ENCODE data around the gene IMMP2L.
A peak's percentile ranks its signal among the peaks of the same experiment; 100 is the strongest.

IMMP2L gene

DNA sequence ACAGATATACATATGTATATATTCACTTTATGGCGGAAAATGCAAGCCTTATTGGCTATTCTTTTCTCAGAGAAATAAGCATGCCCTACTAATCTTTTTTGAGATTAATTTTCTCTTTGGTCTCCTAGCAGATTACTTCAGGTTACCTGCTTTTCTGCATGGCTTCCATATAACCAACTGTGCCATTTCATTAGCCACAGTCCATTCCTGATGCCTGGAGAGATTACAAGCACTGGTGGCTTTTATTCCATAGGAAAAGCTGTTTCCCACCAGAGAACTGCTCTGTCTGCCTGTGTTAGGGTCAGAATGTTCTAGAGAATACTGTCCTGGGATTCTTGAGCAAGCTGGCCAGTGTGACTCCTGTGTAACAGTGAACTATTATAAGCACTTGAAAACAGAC lies 411.6 kb downstream of the IMMP2L start:
- no peak for DNase-seq (ENCODE audit: low spot score)

- DNase-seq (ENCODE audit: low spot score): no peak
Measured at GRCh38 chr7:111147708-111148533, 414.4 kb downstream of the IMMP2L start.

- no peak for DNase-seq (ENCODE audit: low spot score)
Measured at GRCh38 chr7:111146136-111146535, 416.2 kb downstream of the IMMP2L start.

- DNase-seq (ENCODE audit: low spot score): no peak
Measured at GRCh38 chr7:111145472-111145871, 416.8 kb downstream of the IMMP2L start.

- no peak for DNase-seq (ENCODE audit: low spot score)
Measured at GRCh38 chr7:111140091-111140865, 422.0 kb downstream of the IMMP2L start.

DNA sequence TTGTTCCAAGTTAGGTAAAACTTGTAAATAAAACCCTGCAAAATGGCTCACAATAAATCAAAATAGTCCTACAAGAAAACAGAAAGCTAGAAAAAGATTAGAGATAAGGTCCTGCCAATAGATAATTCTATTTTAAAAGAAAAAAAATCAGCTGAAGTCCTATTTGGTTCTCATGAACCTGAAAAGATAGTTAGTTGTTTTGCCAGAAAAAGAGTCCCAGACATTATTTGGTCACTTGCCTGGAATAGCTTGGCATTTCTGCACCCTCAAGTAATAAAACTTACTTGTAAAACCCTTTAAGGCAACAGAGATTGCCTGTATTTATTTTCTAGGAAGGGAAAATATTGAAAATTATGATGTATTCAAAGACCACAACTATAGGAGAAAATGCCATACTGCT lies 423.7 kb downstream of the IMMP2L start:
- peak; percentile 26 for DNase-seq (ENCODE audit: low spot score)

GRCh38 chr7:111138193-111138569 lies 424.1 kb downstream of the IMMP2L start:
- peak; percentile 48 for DNase-seq (ENCODE audit: low spot score)

DNA sequence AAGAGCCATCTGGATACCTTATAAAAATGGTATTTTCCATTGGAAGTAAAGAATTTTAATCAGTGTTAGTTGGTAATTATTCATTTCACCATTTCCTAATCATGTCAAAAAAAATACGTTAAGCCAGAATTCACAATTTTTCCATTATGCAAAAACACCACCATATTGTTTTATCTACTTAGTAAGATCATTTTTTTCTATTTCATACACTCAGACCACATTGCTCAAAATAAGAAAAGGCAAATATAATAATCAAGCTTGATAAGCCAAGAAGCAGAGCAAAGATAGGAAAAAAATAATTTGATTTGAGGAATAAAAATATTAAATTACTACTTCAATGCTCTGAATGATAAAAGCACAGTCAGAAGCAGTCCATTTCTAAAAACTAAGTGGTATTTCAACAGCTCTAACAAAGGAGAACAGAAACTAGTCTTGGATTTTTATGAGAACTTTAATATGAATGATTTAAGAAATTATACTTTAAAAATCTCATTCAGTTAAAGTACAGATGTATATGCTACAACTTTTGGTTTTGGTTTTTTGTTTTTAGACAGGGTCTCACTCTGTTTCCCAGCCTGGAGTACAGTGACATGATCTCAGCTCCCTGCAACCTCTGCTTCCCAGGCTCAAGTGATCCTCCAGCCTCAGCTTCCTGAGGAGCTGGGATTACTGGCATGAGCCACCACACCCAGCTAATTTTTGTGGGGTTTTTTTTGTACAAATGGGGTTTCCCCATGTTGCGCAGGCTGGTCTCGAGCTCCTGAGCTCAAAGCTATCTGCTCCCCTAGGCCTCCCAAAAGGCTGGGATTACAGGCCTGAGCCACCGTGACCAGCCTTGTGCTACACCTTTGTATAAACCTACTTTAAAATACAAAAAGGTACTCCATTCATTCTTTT lies 424.7 kb downstream of the IMMP2L start:
- peak; percentile 13 for DNase-seq (ENCODE audit: low spot score)

DNA sequence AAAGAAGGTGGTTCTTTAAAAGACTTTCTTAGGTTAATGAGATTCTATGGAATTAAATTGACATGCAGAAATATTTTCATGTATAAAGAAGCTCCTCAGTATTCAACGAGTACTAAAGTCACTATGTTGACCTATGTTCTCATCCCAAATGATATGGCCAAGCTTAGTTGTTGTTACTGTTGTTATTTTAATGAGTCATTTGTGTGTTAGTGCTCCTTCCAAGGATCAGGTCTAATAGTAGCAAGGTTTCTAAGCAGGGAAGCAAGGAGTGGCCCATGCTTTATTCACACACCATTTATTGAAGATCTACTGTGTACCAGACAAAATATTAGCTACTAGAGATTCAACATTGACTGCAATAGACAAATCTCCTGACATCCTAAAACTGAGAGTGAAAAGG lies 429.5 kb downstream of the IMMP2L start:
- no peak for DNase-seq (ENCODE audit: low spot score)

DNA sequence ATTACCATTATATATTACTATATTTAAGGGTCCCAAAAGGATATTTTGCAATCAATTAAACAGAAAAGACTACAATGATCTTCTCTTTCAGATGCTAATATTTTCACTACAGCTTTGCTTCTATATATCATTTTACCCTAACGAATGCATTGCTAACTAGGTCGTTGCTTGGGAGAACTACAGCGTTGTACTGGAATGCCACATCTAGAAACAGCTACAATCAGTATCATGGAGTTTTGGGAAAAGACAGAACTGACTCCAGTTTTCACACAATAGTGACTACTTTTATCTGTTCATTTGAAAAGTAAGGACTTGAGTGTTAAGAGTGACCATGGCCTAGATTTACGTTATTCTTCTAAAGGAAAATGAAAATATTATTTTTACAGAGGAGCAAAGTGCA lies 432.9 kb downstream of the IMMP2L start:
- no peak for DNase-seq (ENCODE audit: low spot score)

- no peak for DNase-seq (ENCODE audit: low spot score)
Measured at GRCh38 chr7:111126987-111127386, 435.3 kb downstream of the IMMP2L start.

DNA sequence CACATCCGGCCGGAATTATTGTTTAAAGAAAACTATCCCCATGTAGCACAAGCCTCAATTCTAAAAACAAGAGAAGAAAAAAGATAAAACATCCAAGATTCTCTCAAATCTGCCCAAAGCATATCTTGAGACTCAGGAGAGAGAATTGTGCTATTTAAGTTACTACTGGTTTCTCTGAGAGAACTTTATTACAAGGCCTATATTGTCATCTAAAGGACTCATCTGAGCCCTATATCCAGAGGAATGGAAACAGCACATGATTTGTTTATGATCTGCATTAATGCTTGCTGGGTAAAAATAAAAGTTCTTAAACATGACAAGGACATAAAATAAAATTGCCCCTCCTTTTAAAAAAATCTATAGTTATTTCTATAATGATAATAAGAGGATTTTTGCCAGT lies 446.3 kb downstream of the IMMP2L start:
- DNase-seq (ENCODE audit: low spot score): no peak

DNA sequence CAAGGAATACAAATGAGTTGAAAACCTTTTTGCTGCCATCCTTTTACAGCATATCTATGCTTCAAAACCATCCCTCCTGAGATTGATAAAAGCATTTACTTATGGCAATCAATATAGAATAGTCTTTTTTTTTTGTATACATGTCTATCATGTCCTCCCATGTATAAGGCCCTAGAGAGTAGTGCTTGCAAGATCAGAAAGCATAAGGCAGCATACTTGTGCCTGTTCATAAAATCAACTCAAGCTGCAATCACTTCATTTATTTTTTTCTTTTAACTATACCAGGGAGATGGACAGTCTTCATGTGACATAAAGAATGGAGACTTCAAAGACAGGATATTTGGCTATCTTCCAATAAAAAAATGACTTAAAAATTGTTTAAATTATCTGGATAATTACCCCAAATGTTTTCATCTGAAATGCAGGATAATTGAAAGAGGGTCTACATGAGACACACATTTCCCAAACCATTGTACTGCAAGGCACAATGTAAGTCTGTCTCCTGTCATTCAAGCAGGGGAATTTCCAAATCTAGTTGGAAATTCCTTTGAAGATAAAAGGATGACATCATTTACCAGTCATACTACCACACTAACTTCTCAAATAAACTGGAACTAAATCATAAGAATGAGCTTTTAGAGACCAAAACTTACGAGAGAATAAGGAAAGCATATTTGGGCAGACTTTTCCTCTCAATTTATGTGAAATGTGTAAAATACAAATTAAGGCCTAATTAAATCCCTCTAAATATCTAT lies 448.9 kb downstream of the IMMP2L start:
- no peak for DNase-seq (ENCODE audit: low spot score)

GRCh38 chr7:111112439-111112838 lies 449.9 kb downstream of the IMMP2L start:
- no peak for DNase-seq (ENCODE audit: low spot score)

GRCh38 chr7:111108496-111108895 lies 453.8 kb downstream of the IMMP2L start:
- no peak for DNase-seq (ENCODE audit: low spot score)

GRCh38 chr7:111108000-111108399 lies 454.3 kb downstream of the IMMP2L start:
- no peak for DNase-seq (ENCODE audit: low spot score)

DNA sequence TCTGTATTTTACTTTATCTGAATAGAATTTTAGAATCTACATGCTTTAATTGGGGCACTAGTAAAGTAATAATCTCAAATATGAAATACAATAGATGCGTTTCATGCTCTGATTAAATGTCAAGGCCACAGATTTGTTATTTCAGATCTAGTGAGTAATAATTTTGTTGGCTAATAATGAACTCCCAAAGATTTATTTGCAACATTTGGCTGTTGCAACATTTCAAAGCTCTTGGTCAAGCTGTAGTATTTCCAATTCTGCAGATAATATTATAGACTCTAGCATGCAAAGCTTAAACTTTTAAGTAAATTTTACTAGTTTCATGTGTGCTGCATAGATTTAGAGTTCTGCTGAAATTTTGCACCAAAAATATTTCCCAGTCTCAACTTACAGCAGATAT lies 454.7 kb downstream of the IMMP2L start:
- no peak for DNase-seq (ENCODE audit: low spot score)

DNA sequence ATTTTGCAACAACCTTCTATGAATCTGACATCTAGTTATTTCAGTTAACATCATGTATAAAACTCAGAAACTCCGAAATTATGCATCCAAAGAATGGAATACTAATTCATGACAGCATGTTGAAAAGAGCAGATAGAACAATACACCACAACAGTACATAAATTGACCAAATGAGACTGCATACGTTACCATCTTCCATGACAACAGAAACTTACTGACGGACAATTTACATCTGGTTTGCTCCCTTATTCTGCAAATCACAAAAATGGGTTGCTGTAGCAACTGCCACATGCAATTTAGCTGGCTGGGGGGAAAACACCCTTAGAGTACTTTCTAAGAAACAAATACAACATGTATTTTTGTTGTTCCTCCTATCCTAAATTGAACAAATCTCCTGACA lies 457.0 kb downstream of the IMMP2L start:
- DNase-seq (ENCODE audit: low spot score): no peak

DNA sequence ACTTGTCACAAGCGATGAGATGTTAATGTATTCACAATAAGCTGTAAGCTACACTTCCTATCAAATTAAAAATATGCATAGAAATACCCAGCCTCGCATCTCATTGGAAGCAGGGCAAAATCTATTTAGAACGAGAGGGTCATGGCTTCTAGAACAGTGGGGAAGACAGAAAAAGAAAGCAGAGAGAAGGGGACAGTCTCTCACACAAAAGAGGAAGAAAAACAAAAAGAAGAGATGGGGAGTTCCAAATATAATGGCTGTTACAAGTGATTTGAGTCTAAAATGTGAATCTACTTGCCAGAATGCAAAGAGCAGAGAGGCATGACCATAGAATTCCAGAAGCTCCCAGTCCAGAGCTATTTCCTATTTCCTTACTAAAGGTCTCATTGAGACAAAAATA lies 457.6 kb downstream of the IMMP2L start:
- no peak for DNase-seq (ENCODE audit: low spot score)

- no peak for DNase-seq (ENCODE audit: low spot score)
Measured at GRCh38 chr7:111103678-111104274, 458.5 kb downstream of the IMMP2L start.

DNA sequence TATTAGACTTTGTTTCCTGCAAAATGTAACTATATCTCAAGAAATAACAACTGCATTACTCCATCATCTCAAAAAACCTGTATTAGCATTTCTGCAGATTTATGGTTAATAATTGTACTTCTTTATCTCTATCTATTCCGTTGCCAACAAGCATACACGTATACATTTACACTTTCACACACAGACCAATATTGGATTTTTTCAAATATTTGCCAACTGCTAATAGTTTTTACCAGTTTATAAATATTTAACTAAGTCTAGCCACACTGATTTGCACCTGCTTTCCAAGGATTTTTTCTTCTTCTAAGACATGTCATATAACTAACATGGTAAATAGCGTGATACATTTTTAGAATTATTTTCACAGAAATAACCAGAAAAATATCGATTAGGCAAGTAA lies 459.2 kb downstream of the IMMP2L start:
- no peak for DNase-seq (ENCODE audit: low spot score)

Data from globus pallidus (tissue), 1 donor.